ENCODE data around the gene PFKL.

The PFKL gene

GRCh38 chr21:44318489-44319285, 18.8 kb downstream of the PFKL start:
- no peak for ATAC-seq (ENCODE audit: low read depth)
- H3K27me3 ChIP-seq (ENCODE audit: insufficient read depth, poor library complexity, severe bottlenecking) = no peaks in the 10 kb centered on the region
- H3K4me1 ChIP-seq (ENCODE audit: insufficient read depth, poor library complexity, severe bottlenecking) = no peaks in the 10 kb centered on the region
- H3K4me3 ChIP-seq (ENCODE audit: severe bottlenecking) = no peak overlapping the region
- H3K36me3 ChIP-seq (ENCODE audit: low read depth) = peaks cover 9% of the 10 kb centered on the region
- H3K27ac ChIP-seq (ENCODE audit: poor library complexity, severe bottlenecking) = no peak overlapping the region
- no peak for DNase-seq (ENCODE audit: low spot score)
- H3K9me3 ChIP-seq (ENCODE audit: severe bottlenecking) = no peaks in the 10 kb centered on the region
- TF ChIP-seq CTCF (IDR thresholded peaks at IDR 0.05; ENCODE audit: poor library complexity, severe bottlenecking) = no peak

GRCh38 chr21:44319407-44320065, 19.7 kb downstream of the PFKL start:
- Histone ChIP-seq H3K27ac (ENCODE audit: poor library complexity, severe bottlenecking) (no peak overlapping the region), H3K9me3 (ENCODE audit: severe bottlenecking) (no peaks in the 10 kb centered on the region), H3K36me3 (ENCODE audit: low read depth) (peaks cover 13% of the 10 kb centered on the region), H3K27me3 (ENCODE audit: insufficient read depth, poor library complexity, severe bottlenecking) (no peaks in the 10 kb centered on the region), H3K4me1 (ENCODE audit: insufficient read depth, poor library complexity, severe bottlenecking) (no peaks in the 10 kb centered on the region), H3K4me3 (ENCODE audit: severe bottlenecking) (no peak overlapping the region)
- no peak for DNase-seq (ENCODE audit: low spot score)
- no peak for ATAC-seq (ENCODE audit: low read depth)
- no peak for TF ChIP-seq CTCF (IDR thresholded peaks at IDR 0.05; ENCODE audit: poor library complexity, severe bottlenecking)

GRCh38 chr21:44320847-44321246, 21.0 kb downstream of the PFKL start:
- H3K36me3 ChIP-seq (ENCODE audit: low read depth) = peaks cover 14% of the 10 kb centered on the region

GRCh38 chr21:44321846-44322450, 22.1 kb downstream of the PFKL start:
- Histone ChIP-seq H3K9me3 (ENCODE audit: severe bottlenecking) (no peaks in the 10 kb centered on the region), H3K4me3 (ENCODE audit: severe bottlenecking) (no peak overlapping the region), H3K27ac (ENCODE audit: poor library complexity, severe bottlenecking) (no peak overlapping the region), H3K36me3 (ENCODE audit: low read depth) (peaks cover 14% of the 10 kb centered on the region), H3K4me1 (ENCODE audit: insufficient read depth, poor library complexity, severe bottlenecking) (no peaks in the 10 kb centered on the region), H3K27me3 (ENCODE audit: insufficient read depth, poor library complexity, severe bottlenecking) (no peaks in the 10 kb centered on the region)
- ATAC-seq (ENCODE audit: low read depth) = no peak
- no peak for TF ChIP-seq CTCF (IDR thresholded peaks at IDR 0.05; ENCODE audit: poor library complexity, severe bottlenecking)
- DNase-seq (ENCODE audit: low spot score) = no peak

More at GRCh38 chr21:44320847-44321246, 21.0 kb downstream of the PFKL start:
- no peak for TF ChIP-seq CTCF (IDR thresholded peaks at IDR 0.05; ENCODE audit: poor library complexity, severe bottlenecking)
- H3K27ac ChIP-seq (ENCODE audit: poor library complexity, severe bottlenecking) = no peak overlapping the region
- H3K9me3 ChIP-seq (ENCODE audit: severe bottlenecking) = no peaks in the 10 kb centered on the region
- H3K4me3 ChIP-seq (ENCODE audit: severe bottlenecking) = no peak overlapping the region
- ATAC-seq (ENCODE audit: low read depth) (no peak), DNase-seq (ENCODE audit: low spot score) (no peak)
- H3K4me1 ChIP-seq (ENCODE audit: insufficient read depth, poor library complexity, severe bottlenecking) = no peaks in the 10 kb centered on the region
- H3K27me3 ChIP-seq (ENCODE audit: insufficient read depth, poor library complexity, severe bottlenecking) = no peaks in the 10 kb centered on the region
